T-helper 1 cell treated with Interleukin-12 subunit alpha and Interleukin-12 subunit beta and Interleukin-4 antibody, amounts not matched to agents 30 μg/mL and 1 μg/mL, for 36 hours (primary cell): ENCODE results near the gene ADGRL3.

Experiments
- H3K27ac Mint-ChIP-seq: one replicate; pipeline ENCODE4 v1.8.0; 2021; ENCODE audit warnings: mild to moderate bottlenecking, mixed read lengths
- H3K27me3 Mint-ChIP-seq: one replicate; pipeline ENCODE4 v1.8.0; 2021; ENCODE audit warnings: low read depth, mixed read lengths
- H3K36me3 Mint-ChIP-seq: one replicate; pipeline ENCODE4 v1.8.0; 2021; ENCODE audit warnings: low read depth, mixed read lengths
- H3K4me1 Mint-ChIP-seq: one replicate; pipeline ENCODE4 v1.8.0; 2021; ENCODE audit warnings: low read depth, mixed read lengths
- H3K4me3 Mint-ChIP-seq: one replicate; pipeline ENCODE4 v1.8.0; 2021; ENCODE audit warnings: mild to moderate bottlenecking, moderate library complexity, mixed read lengths
- H3K9me3 Mint-ChIP-seq: one replicate; pipeline ENCODE4 v1.8.0; 2021; ENCODE audit warnings: mixed read lengths

The ADGRL3 gene

GRCh38 chr4:61783050-61783449 lies 582.9 kb downstream of the ADGRL3 start:
- Mint-ChIP-seq H3K36me3 (no peaks in the 10 kb centered on the region), H3K27ac (no peak overlapping the region), H3K4me1 (no peaks in the 10 kb centered on the region), H3K9me3 (peaks cover 8% of the 10 kb centered on the region), H3K27me3 (no peaks in the 10 kb centered on the region), H3K4me3 (no peak overlapping the region)

- H3K27ac Mint-ChIP-seq: no peak overlapping the region
- H3K9me3 Mint-ChIP-seq: peaks cover 4% of the 10 kb centered on the region
- no peaks in the 10 kb centered on the region for H3K4me1 Mint-ChIP-seq
- H3K27me3 Mint-ChIP-seq: no peaks in the 10 kb centered on the region
- H3K4me3 Mint-ChIP-seq: no peak overlapping the region
- H3K36me3 Mint-ChIP-seq: no peaks in the 10 kb centered on the region
Observed at GRCh38 chr4:61785761-61786160, 585.6 kb downstream of the ADGRL3 start.

- H3K9me3 Mint-ChIP-seq: peaks cover 4% of the 10 kb centered on the region
Observed at GRCh38 chr4:61786211-61786610, 586.1 kb downstream of the ADGRL3 start.

DNA sequence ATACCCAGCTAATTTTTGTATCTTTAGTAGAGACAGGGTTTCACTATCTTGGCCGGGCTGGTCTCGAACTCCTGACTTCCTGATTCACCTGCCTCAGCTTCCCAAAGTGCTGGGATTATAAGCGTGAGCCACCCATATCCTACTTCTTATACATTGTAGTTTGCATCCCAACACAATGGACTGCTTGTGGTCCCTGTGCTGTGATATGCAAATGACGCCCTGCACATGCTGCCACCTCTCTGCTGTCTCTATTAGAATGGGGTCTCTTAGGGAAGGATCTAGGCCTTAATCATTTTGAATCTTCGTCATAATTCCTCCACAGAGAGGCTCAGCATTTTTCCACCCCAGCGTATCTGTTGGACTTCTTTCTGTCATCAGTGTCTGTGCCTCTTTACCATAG lies 595.9 kb downstream of the ADGRL3 start:
- H3K27me3 Mint-ChIP-seq: no peaks in the 10 kb centered on the region
- H3K27ac Mint-ChIP-seq: no peak overlapping the region
- H3K36me3 Mint-ChIP-seq: no peaks in the 10 kb centered on the region
- no peak overlapping the region for H3K4me3 Mint-ChIP-seq
- H3K9me3 Mint-ChIP-seq: peaks cover 15% of the 10 kb centered on the region
- H3K4me1 Mint-ChIP-seq: no peaks in the 10 kb centered on the region

More at GRCh38 chr4:61786211-61786610, 586.1 kb downstream of the ADGRL3 start:
- H3K4me1 Mint-ChIP-seq: no peaks in the 10 kb centered on the region
- H3K4me3 Mint-ChIP-seq: no peak overlapping the region
- H3K27me3 Mint-ChIP-seq: no peaks in the 10 kb centered on the region
- no peaks in the 10 kb centered on the region for H3K36me3 Mint-ChIP-seq
- no peak overlapping the region for H3K27ac Mint-ChIP-seq

- Mint-ChIP-seq H3K36me3 (no peaks in the 10 kb centered on the region), H3K27me3 (no peaks in the 10 kb centered on the region), H3K27ac (no peak overlapping the region), H3K4me1 (no peaks in the 10 kb centered on the region), H3K4me3 (no peak overlapping the region), H3K9me3 (peaks cover 9% of the 10 kb centered on the region)
Observed at GRCh38 chr4:61799794-61800193, 599.7 kb downstream of the ADGRL3 start.

- Mint-ChIP-seq H3K27ac (no peak overlapping the region), H3K4me3 (no peak overlapping the region), H3K36me3 (no peaks in the 10 kb centered on the region), H3K4me1 (no peaks in the 10 kb centered on the region), H3K27me3 (no peaks in the 10 kb centered on the region), H3K9me3 (peaks cover 15% of the 10 kb centered on the region)
Observed at GRCh38 chr4:61805227-61805626, 605.1 kb downstream of the ADGRL3 start.

GRCh38 chr4:61805979-61806378 lies 605.9 kb downstream of the ADGRL3 start:
- Mint-ChIP-seq H3K4me1 (no peaks in the 10 kb centered on the region), H3K27ac (no peak overlapping the region), H3K4me3 (no peak overlapping the region), H3K9me3 (peaks cover 15% of the 10 kb centered on the region), H3K36me3 (no peaks in the 10 kb centered on the region), H3K27me3 (no peaks in the 10 kb centered on the region)

GRCh38 chr4:61812171-61812570 lies 612.0 kb downstream of the ADGRL3 start:
- Mint-ChIP-seq H3K36me3 (no peaks in the 10 kb centered on the region), H3K4me3 (no peak overlapping the region), H3K4me1 (no peaks in the 10 kb centered on the region), H3K9me3 (peaks cover 14% of the 10 kb centered on the region), H3K27me3 (no peaks in the 10 kb centered on the region), H3K27ac (no peak overlapping the region)

DNA sequence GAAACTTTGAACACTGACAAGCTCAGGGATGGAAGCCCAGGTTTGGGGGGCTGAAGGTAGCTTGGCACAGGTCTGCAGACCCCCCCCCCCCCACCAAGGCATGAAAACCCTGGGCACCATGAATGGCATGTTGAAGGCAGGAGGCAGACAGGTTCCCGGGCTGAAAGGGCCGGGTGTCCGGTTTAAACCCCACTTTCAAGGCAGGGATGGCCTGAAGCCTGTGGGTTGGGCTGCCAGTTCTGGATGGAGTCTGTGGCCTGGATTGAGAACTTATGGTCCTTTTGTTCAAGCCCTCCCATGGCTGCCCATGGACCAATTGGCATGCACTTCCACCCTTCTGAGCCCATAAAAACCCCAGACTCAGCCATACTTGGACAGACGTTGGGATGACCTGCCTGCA lies 616.9 kb downstream of the ADGRL3 start:
- no peaks in the 10 kb centered on the region for H3K36me3 Mint-ChIP-seq
- no peak overlapping the region for H3K27ac Mint-ChIP-seq
- H3K4me1 Mint-ChIP-seq: no peaks in the 10 kb centered on the region
- H3K4me3 Mint-ChIP-seq: no peak overlapping the region
- no peaks in the 10 kb centered on the region for H3K27me3 Mint-ChIP-seq
- peaks cover 15% of the 10 kb centered on the region for H3K9me3 Mint-ChIP-seq

GRCh38 chr4:61820136-61820535 lies 620.0 kb downstream of the ADGRL3 start:
- Mint-ChIP-seq H3K27ac (no peak overlapping the region), H3K36me3 (no peaks in the 10 kb centered on the region), H3K4me1 (no peaks in the 10 kb centered on the region), H3K4me3 (no peak overlapping the region), H3K9me3 (peaks cover 15% of the 10 kb centered on the region), H3K27me3 (no peaks in the 10 kb centered on the region)

GRCh38 chr4:61824454-61824853 lies 624.3 kb downstream of the ADGRL3 start:
- H3K36me3 Mint-ChIP-seq: no peaks in the 10 kb centered on the region
- H3K27ac Mint-ChIP-seq: no peak overlapping the region
- H3K4me3 Mint-ChIP-seq: no peak overlapping the region
- no peaks in the 10 kb centered on the region for H3K4me1 Mint-ChIP-seq
- peaks cover 4% of the 10 kb centered on the region for H3K9me3 Mint-ChIP-seq
- H3K27me3 Mint-ChIP-seq: no peaks in the 10 kb centered on the region

GRCh38 chr4:61827907-61828391 lies 627.8 kb downstream of the ADGRL3 start:
- H3K27me3 Mint-ChIP-seq: no peaks in the 10 kb centered on the region
- no peaks in the 10 kb centered on the region for H3K9me3 Mint-ChIP-seq
- H3K4me3 Mint-ChIP-seq: no peak overlapping the region
- no peak overlapping the region for H3K27ac Mint-ChIP-seq
- H3K4me1 Mint-ChIP-seq: no peaks in the 10 kb centered on the region
- H3K36me3 Mint-ChIP-seq: no peaks in the 10 kb centered on the region

- Mint-ChIP-seq H3K4me1 (no peaks in the 10 kb centered on the region), H3K27me3 (no peaks in the 10 kb centered on the region), H3K9me3 (peaks cover 4% of the 10 kb centered on the region), H3K36me3 (no peaks in the 10 kb centered on the region), H3K27ac (no peak overlapping the region), H3K4me3 (no peak overlapping the region)
Observed at GRCh38 chr4:61828960-61829359, 628.8 kb downstream of the ADGRL3 start.

GRCh38 chr4:61831987-61832386 lies 631.9 kb downstream of the ADGRL3 start:
- Mint-ChIP-seq H3K36me3 (no peaks in the 10 kb centered on the region), H3K27me3 (no peaks in the 10 kb centered on the region), H3K27ac (no peak overlapping the region), H3K9me3 (peaks cover 4% of the 10 kb centered on the region), H3K4me1 (no peaks in the 10 kb centered on the region), H3K4me3 (no peak overlapping the region)

DNA sequence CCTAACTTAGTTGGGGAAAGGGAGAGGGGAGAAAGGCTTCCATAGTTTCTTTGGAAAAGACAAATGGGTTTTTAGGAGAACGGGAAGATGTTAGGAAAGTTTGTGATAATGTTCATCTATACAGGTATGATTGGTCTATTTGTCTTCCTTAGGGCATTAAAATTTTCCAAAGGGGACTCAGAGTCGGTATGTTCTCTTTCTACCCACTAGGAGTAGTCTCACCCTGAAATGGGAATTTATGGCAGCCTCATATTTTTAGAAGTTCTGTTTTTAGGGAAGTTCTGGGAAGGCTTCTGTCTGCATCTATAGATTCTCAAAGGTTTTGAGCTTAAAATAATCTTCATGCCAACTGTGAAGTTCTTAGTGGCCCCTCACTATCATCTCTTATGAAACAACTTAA lies 637.3 kb downstream of the ADGRL3 start:
- H3K4me3 Mint-ChIP-seq: no peak overlapping the region
- no peaks in the 10 kb centered on the region for H3K4me1 Mint-ChIP-seq
- no peaks in the 10 kb centered on the region for H3K36me3 Mint-ChIP-seq
- no peak overlapping the region for H3K27ac Mint-ChIP-seq
- H3K27me3 Mint-ChIP-seq: no peaks in the 10 kb centered on the region
- peaks cover 10% of the 10 kb centered on the region for H3K9me3 Mint-ChIP-seq

DNA sequence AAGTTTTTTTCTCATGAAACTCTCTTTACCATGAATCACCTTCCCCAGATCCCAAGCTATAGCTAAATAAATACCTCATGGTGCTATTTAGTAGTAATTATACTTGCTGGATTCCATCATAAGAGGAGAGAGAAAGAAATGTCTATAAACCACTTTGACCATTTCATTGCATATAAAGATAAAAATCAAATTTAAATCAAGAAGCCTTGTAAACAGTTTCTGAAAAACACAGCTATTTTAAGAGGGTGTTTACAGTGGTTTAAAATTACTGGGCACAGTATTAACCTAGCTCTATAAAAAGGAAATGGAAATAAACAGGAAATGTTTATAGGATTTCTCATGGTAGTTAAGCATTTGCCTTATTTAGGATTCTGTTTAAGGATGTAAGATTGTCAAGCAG lies 637.9 kb downstream of the ADGRL3 start:
- Mint-ChIP-seq H3K36me3 (no peaks in the 10 kb centered on the region), H3K27ac (no peak overlapping the region), H3K27me3 (no peaks in the 10 kb centered on the region), H3K4me3 (no peak overlapping the region), H3K4me1 (no peaks in the 10 kb centered on the region), H3K9me3 (peaks cover 13% of the 10 kb centered on the region)
